Measurements from ENCODE around the gene SLFN14. TPM values are rescaled to one million over a fixed set of nuclear protein-coding genes. Genes with fewer than 3 reads are reported as not detected.

Gene SLFN14
- total RNA-seq, 1 donor from 2014 or later, result not detected

DNA sequence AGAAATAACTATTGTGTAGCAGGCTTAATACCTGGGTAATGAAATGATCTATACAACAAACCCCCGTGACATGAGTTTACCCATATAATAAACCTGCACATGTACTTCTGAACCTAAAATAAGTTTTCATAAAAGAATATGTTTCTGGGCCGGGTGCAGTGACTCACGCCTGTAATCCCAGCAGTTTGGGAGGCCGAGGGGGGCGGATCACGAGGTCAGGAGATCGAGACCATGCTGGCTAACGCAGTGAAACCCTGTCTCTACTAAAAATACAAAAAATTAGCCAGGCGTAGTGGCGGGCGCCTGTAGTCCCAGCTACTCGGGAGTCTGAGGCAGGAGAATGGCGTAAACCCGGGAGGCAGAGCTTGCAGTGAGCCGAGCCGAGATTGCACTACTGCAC is 2.6 kb upstream of the SLFN14 start:
- intact Hi-C loops (cut with micrococcal nuclease), result loop anchor here (10.0 kb wide), 1 partner anchor 242 kb away; the partner anchor contains the start of gene TAF15

DNA sequence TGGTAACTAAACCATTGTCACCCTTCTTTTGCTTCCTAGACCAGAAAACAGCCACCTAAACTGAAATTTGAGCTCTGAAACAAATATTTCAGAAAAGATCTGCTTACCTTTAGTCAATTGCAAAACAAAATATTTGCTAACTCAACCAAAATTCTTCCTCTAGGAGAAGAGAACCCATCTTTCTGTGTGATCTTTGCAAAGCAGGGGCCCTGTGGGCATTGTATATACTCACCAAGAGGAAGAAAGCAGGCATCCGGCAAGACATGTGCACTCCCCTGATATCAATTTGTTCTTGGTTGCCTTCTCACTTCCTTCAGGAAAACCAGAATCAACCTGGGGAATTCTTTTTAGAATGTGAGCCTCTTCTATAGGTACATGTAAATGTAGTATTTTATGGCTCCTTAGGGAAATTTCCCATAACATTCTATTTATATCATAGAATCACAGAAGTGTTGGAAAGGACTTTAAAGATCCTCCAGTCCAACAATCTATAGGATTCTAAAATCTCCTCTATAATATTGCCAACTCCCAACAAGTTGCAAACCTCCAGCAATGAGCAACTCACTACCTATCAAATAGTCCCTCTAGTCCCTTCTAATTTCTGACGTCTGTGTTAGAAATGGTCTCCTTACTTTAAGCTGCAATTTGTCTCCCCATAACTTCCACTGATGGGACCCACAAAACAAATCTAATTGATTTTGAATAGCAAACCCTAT is 966 bp downstream of the SLFN14 start:
- intact Hi-C loops (cut with micrococcal nuclease), result loop anchor here (5.0 to 10.0 kb wide), 2 partner anchors 188 to 245 kb away; partner anchors contain the start of gene TAF15

DNA sequence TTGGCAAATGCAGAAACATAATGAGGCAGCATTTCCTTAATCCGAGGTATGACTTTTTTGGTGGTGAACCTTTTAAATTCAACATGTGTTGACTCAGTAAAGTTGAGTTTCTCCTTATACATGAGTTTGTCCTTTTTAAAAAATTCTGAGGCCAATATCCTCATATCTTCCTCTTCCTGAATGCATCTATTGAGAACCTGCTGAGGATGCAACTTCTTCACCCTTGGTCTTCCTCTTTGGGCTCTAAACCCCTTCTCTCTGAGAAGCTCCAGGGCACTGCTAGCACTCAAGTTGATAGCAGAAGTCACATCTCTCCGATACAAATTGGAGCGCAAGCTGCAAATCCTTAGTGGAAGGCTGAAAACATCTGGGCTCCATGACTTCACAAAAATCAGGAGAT is 3.3 kb downstream of the SLFN14 start:
- intact Hi-C loops (cut with micrococcal nuclease), result loop anchor here (5.0 kb wide), 1 partner anchor 190 kb away; no protein-coding TSS in a partner anchor

DNA sequence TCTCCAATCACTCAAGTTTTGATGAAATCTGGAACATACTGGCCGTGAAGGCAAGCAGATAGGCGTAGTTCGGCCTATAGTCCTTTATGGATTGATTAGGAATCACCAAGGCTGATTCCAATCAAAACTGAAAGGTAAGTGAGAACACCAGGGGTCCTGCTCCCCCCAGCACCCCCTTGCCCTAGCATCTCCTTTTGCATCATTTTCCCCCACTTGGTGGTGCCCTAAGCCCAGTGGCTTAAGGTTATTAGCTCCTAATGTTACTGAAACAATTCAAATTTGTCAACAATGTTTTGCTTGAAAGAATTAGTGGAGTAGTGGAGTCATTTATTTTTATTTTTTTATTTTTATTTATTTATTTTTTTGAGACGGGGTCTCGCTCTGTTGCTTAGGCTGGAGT is 4.9 kb downstream of the SLFN14 start:
- intact Hi-C loops (cut with micrococcal nuclease), result loop anchor here (5.0 kb wide), 1 partner anchor 192 kb away; no protein-coding TSS in a partner anchor

DNA sequence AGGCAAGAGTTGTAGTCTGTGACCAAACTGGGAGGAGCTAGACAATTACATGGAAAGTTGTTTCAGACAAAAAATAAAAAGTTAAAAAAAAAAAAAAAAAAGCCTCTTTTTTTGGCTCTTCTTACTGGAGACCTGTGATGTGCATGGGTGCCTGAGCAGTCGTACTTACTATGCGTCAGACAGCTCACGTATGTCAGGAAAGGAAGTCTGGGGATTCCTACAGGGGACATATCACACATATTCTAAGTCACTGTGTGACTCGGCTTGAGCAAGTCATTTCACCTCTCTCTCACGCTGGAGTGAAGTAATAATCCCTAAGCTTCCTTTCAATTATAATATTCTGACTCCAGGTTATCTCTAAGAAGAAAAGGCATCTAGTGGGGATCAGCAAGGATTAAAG is 6.0 kb downstream of the SLFN14 start:
- intact Hi-C loops (cut with micrococcal nuclease), result loop anchor here (5.0 kb wide), 1 partner anchor 193 kb away; no protein-coding TSS in a partner anchor

DNA sequence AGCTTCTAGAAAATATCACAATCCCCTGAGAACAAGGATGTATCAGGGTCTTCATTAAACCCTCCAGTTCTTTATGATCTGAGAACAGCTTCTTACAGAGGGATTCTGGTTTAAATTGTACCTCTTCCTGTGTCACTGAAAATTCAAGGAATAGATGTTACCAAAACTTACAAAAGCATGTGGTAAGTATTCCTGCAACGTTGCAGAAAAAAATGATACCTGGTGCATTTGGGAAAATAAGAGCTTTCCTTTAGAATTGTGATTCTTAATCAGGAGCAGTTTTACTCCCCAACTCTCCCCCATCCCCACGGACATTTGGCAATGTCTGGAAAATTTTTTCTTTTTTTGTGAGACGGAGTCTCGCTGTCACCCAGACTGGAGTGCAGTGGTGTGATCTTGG is 7.3 kb downstream of the SLFN14 start:
- intact Hi-C loops (cut with micrococcal nuclease), result no loop called here

DNA sequence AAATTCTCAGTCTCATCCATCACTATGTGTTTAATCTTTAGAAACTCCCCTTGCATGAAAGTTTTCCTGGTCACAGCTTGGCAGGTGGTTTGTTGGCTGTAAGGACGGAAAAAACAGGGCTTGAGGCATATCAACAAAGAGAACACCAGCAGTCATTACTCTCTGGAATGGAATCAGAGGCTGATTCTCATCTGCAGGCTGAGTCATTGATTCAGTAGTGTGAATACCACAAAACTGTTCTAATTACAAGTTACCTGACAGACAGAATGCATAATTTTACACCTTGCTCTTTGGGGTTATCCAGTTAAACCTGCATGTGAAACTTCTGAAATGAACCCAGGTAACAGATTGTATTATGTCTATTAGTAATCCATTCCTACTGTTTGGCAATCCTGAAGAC is 11.6 kb downstream of the SLFN14 start:
- intact Hi-C loops (cut with micrococcal nuclease), result no loop called here

GRCh38 chr17:35548208-35548810 is 12.3 kb downstream of the SLFN14 start:
- intact Hi-C loops (cut with micrococcal nuclease), result no loop called here

- intact Hi-C loops (cut with micrococcal nuclease), result no loop called here
Measured at GRCh38 chr17:35546487-35546886, 14.1 kb downstream of the SLFN14 start.

GRCh38 chr17:35545150-35545549 is 15.5 kb downstream of the SLFN14 start:
- intact Hi-C loops (cut with micrococcal nuclease), result no loop called here

DNA sequence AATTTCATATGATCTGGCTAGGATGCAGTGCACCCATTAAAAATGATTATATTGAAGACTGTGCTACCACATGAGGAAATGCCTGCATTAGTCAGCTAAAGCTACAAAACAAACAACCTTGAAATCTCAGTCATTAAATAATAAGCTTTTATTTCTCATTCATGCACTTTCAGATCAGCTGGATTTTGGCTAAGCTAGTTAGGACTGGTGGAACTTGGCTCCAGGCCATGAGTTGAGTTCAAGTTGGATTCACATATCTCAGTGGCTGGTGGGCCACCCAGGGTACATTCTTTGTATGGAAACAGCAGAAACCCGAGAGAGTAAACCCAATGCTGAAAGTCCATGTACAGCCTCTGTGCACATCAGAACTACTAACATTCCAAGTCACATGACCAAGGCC is 16.8 kb downstream of the SLFN14 start:
- intact Hi-C loops (cut with micrococcal nuclease), result no loop called here

GRCh38 chr17:35542990-35543389 is 17.6 kb downstream of the SLFN14 start:
- intact Hi-C loops (cut with micrococcal nuclease), result no loop called here

- intact Hi-C loops (cut with micrococcal nuclease), result loop anchor here (2.0 kb wide), 1 partner anchor 93 kb away; the partner anchor contains the start of gene SLFN13
Measured at GRCh38 chr17:35541434-35541833, 19.2 kb downstream of the SLFN14 start.

DNA sequence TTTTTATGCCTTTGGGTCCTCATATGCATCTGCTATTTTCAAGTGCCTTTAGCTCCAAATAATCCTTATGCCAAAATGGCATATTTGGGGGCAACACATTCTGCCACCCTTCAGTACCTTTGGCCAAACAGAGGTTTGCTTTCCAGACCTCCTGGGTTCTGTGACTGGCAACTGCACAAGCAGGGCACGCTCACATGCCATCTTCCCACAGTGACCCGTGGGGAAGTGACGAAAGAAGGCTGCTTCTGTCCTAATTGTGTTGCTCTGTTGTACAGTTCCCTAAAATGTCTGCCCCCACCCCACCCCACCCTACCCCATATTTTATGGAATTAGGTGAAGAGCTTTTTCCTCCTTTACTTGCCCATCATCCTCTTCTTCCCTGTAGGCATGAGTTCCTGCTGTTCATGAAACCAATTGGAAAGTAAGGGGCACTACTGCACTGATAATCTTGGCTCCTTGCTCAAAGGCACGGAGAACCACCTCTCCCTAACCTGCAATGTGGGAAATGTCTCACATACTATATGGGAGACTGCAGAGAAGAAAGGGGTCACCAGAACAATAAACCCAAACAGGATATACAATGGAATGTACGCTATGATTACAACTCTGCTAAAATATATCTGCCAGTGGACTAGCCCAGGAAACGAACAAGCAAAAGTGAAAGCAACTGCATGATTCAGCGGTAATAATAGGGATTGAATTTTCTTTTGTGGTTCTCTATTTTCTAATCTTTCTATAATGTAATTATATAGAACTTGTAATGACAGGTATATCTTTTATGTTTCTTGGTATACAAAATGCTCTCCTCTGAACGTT is 19.8 kb downstream of the SLFN14 start:
- intact Hi-C loops (cut with micrococcal nuclease), result loop anchor here (2.0 kb wide), 1 partner anchor 92 kb away; the partner anchor contains the start of gene SLFN13

- intact Hi-C loops (cut with micrococcal nuclease), result loop anchor here (1.0 to 5.0 kb wide), 7 partner anchors 48 to 368 kb away; partner anchors contain the start of genes AP2B1, SLFN12 and SLFN13
Measured at GRCh38 chr17:35539659-35540026, 21.0 kb downstream of the SLFN14 start.

- intact Hi-C loops (cut with micrococcal nuclease), result loop anchor here (1.0 to 5.0 kb wide), 5 partner anchors 51 to 294 kb away; partner anchors contain the start of genes SLFN12 and SLFN5
Measured at GRCh38 chr17:35537601-35538141, 22.9 kb downstream of the SLFN14 start, which contains the start of gene SLFN12L. Gene SLFN12L (minus strand): TSS chr17:35537678. CDS start chr17:35522364, 15,314 bp downstream.

GRCh38 chr17:35536664-35537171 is 23.9 kb downstream of the SLFN14 start:
- intact Hi-C loops (cut with micrococcal nuclease), result loop anchor here (1.0 to 5.0 kb wide), 5 partner anchors 50 to 293 kb away; partner anchors contain the start of genes SLFN12 and SLFN5

- intact Hi-C loops (cut with micrococcal nuclease), result loop anchor here (5.0 kb wide), 2 partner anchors 103 to 212 kb away; partner anchors contain the start of gene SLFN12
Measured at GRCh38 chr17:35535406-35535805, 25.2 kb downstream of the SLFN14 start.

DNA sequence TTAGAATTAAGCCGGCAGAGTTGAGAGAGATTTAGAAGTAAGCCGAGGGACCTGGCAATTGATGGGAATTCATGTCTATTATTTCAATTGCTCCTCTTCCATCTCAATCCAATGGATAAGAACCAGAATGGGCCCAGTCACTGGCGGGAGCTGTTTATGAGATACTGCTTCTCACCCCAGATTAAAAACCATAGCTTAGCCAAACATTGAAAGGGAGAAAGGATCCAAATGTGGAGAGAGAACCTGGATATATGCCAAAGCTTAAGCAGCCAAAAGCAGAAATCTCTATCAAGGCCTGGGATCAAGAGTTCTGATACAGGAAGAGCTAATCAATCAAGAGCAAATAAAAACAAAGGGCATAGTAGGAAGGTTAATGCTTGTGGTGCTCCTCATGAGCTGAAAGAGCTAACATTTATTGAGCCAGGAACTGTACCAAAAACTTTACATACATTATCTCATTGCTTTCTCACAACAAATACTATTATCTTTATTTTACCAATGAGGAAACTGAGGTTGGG is 26.0 kb downstream of the SLFN14 start:
- intact Hi-C loops (cut with micrococcal nuclease), result loop anchor here (5.0 kb wide), 2 partner anchors 102 to 213 kb away; partner anchors contain the start of gene SLFN12

GRCh38 chr17:35531160-35531559 is 29.5 kb downstream of the SLFN14 start:
- intact Hi-C loops (cut with micrococcal nuclease), result no loop called here
